Measurements from ENCODE around the gene ZNF511.

GRCh38 chr10:133280391-133281059, 28.2 kb upstream of the ZNF511 start:
- no peak for TF ChIP-seq POLR2A (IDR thresholded peaks at IDR 0.05; ENCODE audit: extremely low read depth, insufficient read length)
- TF ChIP-seq CTCF (IDR thresholded peaks at IDR 0.05; ENCODE audit: low read depth, low read length): no peak

Data from NB4 (cell line).